Fibroblast of villous mesenchyme (primary cell): ENCODE data around the gene PRKCD. TPM values are rescaled to one million over a fixed set of nuclear protein-coding genes. Genes with fewer than 3 reads are reported as not detected.

Source experiments
- DNase-seq: peaks from one replicate; pipeline ENCODE4 v3.0.0-alpha.2; 2010; ENCODE audit warnings: low read depth
- H3K4me3 ChIP-seq: 2 replicates; pipeline ENCODE4 v1.5.1; 2011; ENCODE audit warnings: low read depth, mild to moderate bottlenecking, low read length
- total RNA-seq: library from RNA; depleted of rRNA; stranded (reverse); fragments of >200 nt; gene quantifications from 2 replicates; pipeline ENCODE4 v1.2.3, GENCODE V29; 2012
- TF ChIP-seq, protein P1 (sequence below): IDR thresholded peaks from 2 replicates; pipeline ENCODE4 v1.5.1; 2012; ENCODE audit warnings: low read depth, mild to moderate bottlenecking, low read length; ENCODE audit not compliant: insufficient read depth

PRKCD gene
- total RNA-seq, 1 donor: 1.7 TPM

DNA sequence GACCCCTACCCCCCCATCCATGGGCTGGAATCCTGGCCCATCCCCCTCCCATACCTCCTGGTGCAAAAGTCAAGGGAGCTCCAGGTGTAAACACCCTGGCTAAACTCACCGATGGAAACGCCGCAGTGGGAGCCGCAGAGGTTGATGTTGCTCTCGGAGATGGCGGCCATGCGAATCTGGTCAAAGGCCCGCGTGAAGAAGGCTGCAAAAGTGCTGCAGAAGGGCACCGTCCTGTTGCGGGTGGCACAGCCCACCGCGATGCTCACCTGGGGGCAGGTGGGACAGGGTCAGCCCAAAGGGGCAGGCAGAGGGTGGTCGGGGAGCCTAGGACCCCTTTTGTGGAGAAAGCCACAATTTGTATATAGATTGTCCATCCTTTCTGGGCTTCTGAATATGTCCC, 68.2 kb downstream of the PRKCD start:
- TF ChIP-seq, protein P1, sequence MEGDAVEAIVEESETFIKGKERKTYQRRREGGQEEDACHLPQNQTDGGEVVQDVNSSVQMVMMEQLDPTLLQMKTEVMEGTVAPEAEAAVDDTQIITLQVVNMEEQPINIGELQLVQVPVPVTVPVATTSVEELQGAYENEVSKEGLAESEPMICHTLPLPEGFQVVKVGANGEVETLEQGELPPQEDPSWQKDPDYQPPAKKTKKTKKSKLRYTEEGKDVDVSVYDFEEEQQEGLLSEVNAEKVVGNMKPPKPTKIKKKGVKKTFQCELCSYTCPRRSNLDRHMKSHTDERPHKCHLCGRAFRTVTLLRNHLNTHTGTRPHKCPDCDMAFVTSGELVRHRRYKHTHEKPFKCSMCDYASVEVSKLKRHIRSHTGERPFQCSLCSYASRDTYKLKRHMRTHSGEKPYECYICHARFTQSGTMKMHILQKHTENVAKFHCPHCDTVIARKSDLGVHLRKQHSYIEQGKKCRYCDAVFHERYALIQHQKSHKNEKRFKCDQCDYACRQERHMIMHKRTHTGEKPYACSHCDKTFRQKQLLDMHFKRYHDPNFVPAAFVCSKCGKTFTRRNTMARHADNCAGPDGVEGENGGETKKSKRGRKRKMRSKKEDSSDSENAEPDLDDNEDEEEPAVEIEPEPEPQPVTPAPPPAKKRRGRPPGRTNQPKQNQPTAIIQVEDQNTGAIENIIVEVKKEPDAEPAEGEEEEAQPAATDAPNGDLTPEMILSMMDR: no peak
- DNase-seq: no peak
- no peak overlapping the region for H3K4me3 ChIP-seq

DNA sequence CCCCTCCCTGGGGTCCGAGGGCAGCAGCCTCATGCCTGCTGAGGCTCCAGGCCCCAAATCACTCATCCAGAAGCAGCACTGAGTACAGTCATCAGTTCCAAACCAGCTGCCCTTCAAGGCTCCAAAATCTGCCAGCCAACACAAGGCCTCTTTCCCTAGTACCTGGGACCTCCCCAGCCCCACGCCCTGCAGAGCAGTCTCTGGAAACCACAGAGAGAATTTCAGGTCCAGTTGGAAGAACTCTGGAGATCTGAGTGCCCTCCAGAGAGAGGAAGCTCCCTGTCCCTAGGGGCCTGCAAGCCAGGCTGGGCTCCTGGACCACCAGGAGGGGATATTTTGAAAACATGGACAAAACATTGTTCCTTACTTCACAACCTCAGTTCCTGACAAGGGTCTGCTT, 68.6 kb downstream of the PRKCD start:
- no peak overlapping the region for H3K4me3 ChIP-seq
- TF ChIP-seq, protein P1: no peak
- DNase-seq: no peak

GRCh38 chr3:53230041-53230621, 69.1 kb downstream of the PRKCD start:
- no peak overlapping the region for H3K4me3 ChIP-seq
- TF ChIP-seq, protein P1: no peak
- DNase-seq: no peak

DNA sequence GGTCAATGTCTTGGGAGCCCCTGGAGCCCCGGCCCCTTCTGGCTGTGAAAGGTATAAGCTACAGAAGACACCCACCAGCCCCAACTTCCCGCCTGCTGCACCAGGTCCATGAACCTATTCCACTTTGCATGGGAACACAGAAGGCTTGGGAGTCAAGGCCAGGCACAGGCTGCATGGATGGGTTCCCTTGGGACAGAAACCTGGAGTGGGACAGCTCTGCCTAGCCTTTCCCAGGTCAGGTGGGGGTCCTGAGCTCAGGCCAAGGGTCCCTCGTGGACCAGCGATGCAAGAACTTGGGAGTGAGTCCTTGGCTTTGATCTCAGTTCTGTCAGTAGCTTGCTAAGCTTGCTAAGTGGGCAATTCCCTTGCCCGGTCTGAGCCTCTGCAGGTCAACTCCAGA, 69.8 kb downstream of the PRKCD start:
- H3K4me3 ChIP-seq: no peak overlapping the region
- no peak for DNase-seq
- TF ChIP-seq, protein P1: no peak

DNA sequence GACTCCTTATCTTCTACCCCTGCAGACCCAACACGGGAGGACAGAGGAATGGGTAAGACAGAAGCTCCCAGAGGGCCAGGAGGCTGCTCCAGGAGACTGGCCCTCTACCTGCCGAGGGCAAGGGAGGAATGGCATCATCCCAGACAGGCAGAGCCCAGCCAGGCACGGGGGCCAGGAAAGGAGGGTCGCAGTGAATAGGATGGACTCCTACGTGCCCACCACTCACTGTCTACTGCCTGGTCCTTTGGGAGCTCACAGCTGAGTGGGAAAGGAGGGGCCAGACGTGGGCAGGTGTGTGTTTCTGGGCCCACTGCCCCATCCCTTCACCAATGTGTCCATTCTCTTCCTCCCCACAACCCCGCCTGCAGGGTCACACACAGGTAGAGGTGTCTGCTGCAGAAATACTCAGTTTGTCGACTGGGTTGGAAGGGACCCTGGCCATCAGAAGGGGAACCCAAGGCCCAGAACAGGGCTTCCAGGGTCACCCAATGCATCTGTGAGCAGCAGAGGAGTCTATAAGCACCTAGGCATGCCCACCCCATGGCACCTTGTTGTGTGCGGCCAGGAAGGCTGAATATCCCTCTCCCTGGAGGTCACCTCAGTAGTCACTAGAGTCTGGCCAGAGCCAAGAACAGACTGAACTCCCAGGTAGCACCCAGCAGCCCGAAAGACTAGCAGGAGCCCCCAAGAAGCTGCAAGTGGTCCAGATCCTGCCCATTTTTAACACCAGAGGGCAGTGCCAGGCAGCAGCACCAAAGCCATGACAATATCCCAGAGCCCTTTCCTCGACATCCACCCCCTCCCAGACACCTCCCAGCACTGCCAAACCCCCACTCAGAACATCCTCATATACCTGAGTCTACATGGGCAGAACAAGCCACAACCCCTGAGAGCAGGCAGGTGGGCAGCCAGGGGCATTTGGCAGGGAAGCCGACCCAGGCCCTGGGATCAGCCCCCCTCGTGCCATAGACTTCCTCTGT, 70.8 kb downstream of the PRKCD start:
- TF ChIP-seq, protein P1: peak; percentile 20
- H3K4me3 ChIP-seq: no peak overlapping the region
- no peak for DNase-seq

DNA sequence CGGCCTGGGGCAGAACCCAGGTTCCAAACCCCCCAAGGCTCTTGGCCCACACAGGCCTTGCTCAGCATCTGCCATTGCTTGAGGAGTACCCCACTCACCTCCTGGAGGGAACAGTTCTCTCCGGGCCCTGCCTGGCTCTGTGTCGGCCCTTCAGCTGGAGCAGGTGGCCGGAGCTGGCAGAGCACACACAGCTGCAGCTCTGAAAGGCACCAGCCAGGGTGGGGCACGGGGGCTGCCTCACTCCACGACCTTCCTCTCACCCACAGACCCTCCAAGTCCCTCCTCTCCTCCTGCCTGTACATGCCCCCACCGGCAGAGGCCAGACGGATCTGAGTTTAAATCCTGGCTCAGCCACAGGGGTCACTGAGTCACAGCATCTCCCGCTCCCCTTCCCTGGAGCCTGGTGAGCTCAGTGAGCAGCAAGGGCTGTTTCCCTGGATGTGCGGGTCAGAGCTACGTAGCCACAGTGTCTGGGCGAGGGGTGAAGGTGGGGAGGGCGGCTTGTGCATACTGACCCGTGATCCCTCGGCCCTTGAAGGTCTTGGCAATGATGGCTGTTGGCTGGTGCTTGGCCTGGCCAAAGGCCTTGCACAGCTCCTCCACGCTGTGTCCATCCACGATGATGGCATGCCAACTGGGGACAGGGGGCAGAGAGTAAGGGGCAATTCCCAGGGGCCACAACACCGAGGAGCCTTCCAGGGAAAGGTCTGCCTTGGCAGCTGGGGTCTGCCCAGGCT, 71.8 kb downstream of the PRKCD start:
- no peak for DNase-seq

More for the DNA sequence above, 71.8 kb downstream of the PRKCD start:
- no peak overlapping the region for H3K4me3 ChIP-seq
- TF ChIP-seq, protein P1: no peak
